SU-DHL-6 (cell line): Measurements from ENCODE around the gene LTBP1.

Experiments
- EZH2phosphoT487 ChIP-seq: fragments of 200-600 bp; sonication (generic), shearing (Covaris generic); conservative IDR thresholded peaks from 2 replicates; pipeline ENCODE4 v1.6.1; 2018; ENCODE audit warnings: mild to moderate bottlenecking, antibody characterized with exemption, low read length, moderate library complexity, mixed read lengths
- TF ChIP-seq, protein P1 (sequence below): fragments of 200-600 bp; sonication (generic); IDR thresholded peaks from one replicate; pipeline ENCODE4 v1.5.1; 2017; ENCODE audit warnings: antibody characterized with exemption, mild to moderate bottlenecking, low read length, moderate library complexity; ENCODE audit not compliant: insufficient read depth, poor library complexity, severe bottlenecking

DNA sequence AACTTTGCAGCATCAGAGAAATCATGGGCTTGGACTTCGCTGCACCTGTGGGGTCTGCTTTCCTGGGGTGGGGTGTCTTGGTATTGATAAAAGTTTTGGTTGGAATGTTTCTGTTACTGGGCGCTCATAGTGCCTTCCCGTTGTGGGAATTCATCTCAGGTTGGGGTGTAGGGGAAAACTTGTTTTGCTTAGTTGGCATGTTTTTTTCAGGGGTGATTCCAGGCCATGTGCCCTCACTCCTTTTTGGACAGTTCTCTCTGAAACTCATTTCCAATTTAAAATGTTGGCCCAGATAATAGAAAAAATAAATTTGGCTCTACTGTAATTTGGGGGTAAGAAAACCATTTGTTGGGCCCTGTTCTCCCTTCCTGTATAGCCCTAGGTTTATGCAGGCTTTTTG, 1.5 kb downstream of the LTBP1 start:
- TF ChIP-seq, protein P1, sequence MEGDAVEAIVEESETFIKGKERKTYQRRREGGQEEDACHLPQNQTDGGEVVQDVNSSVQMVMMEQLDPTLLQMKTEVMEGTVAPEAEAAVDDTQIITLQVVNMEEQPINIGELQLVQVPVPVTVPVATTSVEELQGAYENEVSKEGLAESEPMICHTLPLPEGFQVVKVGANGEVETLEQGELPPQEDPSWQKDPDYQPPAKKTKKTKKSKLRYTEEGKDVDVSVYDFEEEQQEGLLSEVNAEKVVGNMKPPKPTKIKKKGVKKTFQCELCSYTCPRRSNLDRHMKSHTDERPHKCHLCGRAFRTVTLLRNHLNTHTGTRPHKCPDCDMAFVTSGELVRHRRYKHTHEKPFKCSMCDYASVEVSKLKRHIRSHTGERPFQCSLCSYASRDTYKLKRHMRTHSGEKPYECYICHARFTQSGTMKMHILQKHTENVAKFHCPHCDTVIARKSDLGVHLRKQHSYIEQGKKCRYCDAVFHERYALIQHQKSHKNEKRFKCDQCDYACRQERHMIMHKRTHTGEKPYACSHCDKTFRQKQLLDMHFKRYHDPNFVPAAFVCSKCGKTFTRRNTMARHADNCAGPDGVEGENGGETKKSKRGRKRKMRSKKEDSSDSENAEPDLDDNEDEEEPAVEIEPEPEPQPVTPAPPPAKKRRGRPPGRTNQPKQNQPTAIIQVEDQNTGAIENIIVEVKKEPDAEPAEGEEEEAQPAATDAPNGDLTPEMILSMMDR: no peak
- no peak for TF ChIP-seq EZH2phosphoT487
